Nephron (organoid): Measurements from ENCODE around the gene ZMYND8.

Source experiments
- H3K27ac Mint-ChIP-seq, 3 experiments: 2 replicates each; pipeline ENCODE4 v1.8.0; 2020; ENCODE audit warnings: mixed read lengths in 3 of 3, mild to moderate bottlenecking in 2 of 3, moderate library complexity in 1 of 3
- H3K27me3 Mint-ChIP-seq: 2 replicates; pipeline ENCODE4 v1.8.0; 2021; ENCODE audit warnings: low read depth, mild to moderate bottlenecking, moderate library complexity, mixed read lengths
- H3K36me3 Mint-ChIP-seq: 2 replicates; pipeline ENCODE4 v1.8.0; 2020; ENCODE audit warnings: low read depth, mixed read lengths
- H3K4me1 Mint-ChIP-seq: 2 replicates; pipeline ENCODE4 v1.8.0; 2020; ENCODE audit warnings: mixed read lengths
- H3K4me3 Mint-ChIP-seq, 3 experiments: 2 replicates each; pipeline ENCODE4 v1.8.0; 2020; ENCODE audit warnings: mild to moderate bottlenecking in 3 of 3, mixed read lengths in 3 of 3, moderate library complexity in 2 of 3
- H3K9me3 Mint-ChIP-seq: 2 replicates; pipeline ENCODE4 v1.8.0; 2020; ENCODE audit warnings: mixed read lengths
- TF ChIP-seq, protein P1 (sequence below), 3 experiments: fragments of 200-600 bp; sonication (generic); IDR thresholded peaks; one replicate each; pipeline ENCODE4 v1.5.0; 2021; ENCODE audit warnings: antibody characterized with exemption in 3 of 3; ENCODE audit not compliant: unreplicated experiment in 3 of 3

ZMYND8 gene

DNA sequence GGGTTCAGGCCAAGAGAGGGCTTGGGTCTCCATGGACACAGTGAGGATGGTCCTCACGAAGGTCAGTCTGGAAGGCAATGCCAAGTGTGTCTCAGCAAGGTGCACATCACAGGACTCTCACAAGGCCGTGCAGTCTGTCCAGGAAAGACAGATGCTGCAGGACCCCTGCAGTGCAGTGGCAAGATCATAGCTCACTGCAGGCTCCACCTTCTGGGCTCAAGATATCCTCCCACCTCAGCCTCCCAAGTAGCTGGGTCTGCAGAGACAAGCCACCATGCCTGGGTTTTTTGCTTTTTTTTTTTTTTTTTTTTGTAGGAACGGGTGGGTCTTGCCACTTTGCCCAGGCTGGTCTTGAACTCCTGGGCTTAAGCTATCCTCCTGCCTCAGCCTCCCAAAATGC lies 26.4 kb downstream of the ZMYND8 start:
- H3K4me3 Mint-ChIP-seq: no peak overlapping the region
- no peaks in the 10 kb centered on the region for H3K9me3 Mint-ChIP-seq
- H3K27me3 Mint-ChIP-seq: no peaks in the 10 kb centered on the region
- TF ChIP-seq, protein P1, sequence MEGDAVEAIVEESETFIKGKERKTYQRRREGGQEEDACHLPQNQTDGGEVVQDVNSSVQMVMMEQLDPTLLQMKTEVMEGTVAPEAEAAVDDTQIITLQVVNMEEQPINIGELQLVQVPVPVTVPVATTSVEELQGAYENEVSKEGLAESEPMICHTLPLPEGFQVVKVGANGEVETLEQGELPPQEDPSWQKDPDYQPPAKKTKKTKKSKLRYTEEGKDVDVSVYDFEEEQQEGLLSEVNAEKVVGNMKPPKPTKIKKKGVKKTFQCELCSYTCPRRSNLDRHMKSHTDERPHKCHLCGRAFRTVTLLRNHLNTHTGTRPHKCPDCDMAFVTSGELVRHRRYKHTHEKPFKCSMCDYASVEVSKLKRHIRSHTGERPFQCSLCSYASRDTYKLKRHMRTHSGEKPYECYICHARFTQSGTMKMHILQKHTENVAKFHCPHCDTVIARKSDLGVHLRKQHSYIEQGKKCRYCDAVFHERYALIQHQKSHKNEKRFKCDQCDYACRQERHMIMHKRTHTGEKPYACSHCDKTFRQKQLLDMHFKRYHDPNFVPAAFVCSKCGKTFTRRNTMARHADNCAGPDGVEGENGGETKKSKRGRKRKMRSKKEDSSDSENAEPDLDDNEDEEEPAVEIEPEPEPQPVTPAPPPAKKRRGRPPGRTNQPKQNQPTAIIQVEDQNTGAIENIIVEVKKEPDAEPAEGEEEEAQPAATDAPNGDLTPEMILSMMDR (IDR thresholded peaks at IDR 0.05; ENCODE audit: unreplicated experiment in 3 of 3): no peak
- peak overlapping the region; percentile 17 to 57 (median 53) for H3K27ac Mint-ChIP-seq
- H3K4me1 Mint-ChIP-seq: peaks cover 56% of the 10 kb centered on the region
- H3K36me3 Mint-ChIP-seq: peaks cover 51% of the 10 kb centered on the region

DNA sequence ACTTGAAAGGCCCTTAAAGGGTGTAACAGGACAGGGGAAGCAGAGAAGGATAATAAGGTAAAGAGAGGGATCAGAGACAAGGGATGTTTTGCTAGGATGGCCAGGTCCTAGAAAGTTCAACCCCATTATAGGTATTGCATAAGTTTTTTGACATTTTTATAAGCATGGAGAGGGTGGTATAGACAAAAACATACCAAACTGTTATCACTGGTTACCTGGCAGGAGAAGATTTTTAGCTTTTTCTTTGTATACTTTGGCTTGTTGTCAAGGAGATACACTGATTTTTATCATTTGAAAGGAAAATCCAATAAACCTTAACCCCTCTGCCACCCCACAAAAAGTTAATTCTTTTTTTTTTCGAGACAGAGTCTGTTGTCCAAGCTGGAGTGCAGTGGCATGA lies 28.4 kb downstream of the ZMYND8 start:
- TF ChIP-seq, protein P1 (IDR thresholded peaks at IDR 0.05; ENCODE audit: unreplicated experiment in 3 of 3): no peak
- peak overlapping the region; percentile 34 to 73 (median 53) for H3K27ac Mint-ChIP-seq
- H3K36me3 Mint-ChIP-seq: peaks cover 48% of the 10 kb centered on the region
- no peaks in the 10 kb centered on the region for H3K27me3 Mint-ChIP-seq
- peaks cover 54% of the 10 kb centered on the region for H3K4me1 Mint-ChIP-seq
- H3K4me3 Mint-ChIP-seq: no peak overlapping the region
- H3K9me3 Mint-ChIP-seq: no peaks in the 10 kb centered on the region

DNA sequence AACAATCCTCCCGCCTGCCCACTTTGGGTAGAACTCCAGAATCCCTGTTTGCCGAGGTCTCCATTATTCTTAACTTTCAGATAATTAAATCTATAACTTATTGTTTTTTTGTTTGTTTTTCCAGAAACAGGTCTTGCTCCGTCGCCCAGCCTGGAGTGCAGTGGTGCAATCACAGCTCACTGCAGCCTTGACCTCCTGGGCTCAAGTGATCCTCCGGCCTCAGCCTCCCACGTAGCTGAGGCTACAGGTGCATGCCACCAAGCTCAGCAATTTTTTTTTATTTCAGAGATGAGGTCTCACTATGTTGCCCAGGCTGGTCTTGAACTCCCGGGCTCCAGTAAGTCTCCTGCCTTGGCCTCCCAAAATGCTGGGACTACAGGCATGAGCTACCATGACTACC lies 28.8 kb downstream of the ZMYND8 start:
- Mint-ChIP-seq H3K4me1 (peaks cover 49% of the 10 kb centered on the region), H3K36me3 (peaks cover 44% of the 10 kb centered on the region), H3K4me3 (no peak overlapping the region), H3K27me3 (no peaks in the 10 kb centered on the region), H3K27ac (peak overlapping the region; percentile 34 to 73 (median 53)), H3K9me3 (no peaks in the 10 kb centered on the region)
- TF ChIP-seq, protein P1 (IDR thresholded peaks at IDR 0.05; ENCODE audit: unreplicated experiment in 3 of 3): no peak

- TF ChIP-seq, protein P1 (IDR thresholded peaks at IDR 0.05; ENCODE audit: unreplicated experiment in 3 of 3): no peak
- H3K27ac Mint-ChIP-seq: peak overlapping the region; percentile 61 to 81 (median 81)
- peaks cover 37% of the 10 kb centered on the region for H3K36me3 Mint-ChIP-seq
- no peaks in the 10 kb centered on the region for H3K27me3 Mint-ChIP-seq
- no peaks in the 10 kb centered on the region for H3K9me3 Mint-ChIP-seq
- H3K4me3 Mint-ChIP-seq: no peak overlapping the region
- peaks cover 46% of the 10 kb centered on the region for H3K4me1 Mint-ChIP-seq
These were observed 29.7 kb downstream of the ZMYND8 start for GRCh38 chr20:47326658-47327268.

DNA sequence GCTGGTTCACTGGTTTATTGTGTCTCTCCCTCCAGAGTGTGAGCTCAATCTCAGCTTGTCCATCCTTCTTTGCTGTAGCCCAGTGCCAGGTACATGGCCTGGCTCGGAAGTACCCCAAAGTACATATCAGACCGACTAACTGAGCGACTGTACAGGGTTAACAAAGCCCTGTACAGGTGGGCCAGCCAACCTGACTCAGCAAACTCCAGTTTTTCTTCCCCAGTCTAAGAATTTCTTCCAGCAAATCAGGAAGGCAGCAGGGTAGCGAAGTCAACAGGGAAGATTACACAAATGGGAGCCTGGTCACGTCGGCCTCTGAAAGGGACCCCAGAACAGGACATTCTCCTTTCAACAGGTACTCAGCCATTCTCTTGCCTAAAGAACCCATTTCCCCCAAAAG lies 31.3 kb downstream of the ZMYND8 start:
- Mint-ChIP-seq H3K36me3 (peaks cover 22% of the 10 kb centered on the region), H3K9me3 (no peaks in the 10 kb centered on the region)

More for the DNA sequence above, 31.3 kb downstream of the ZMYND8 start:
- TF ChIP-seq, protein P1 (IDR thresholded peaks at IDR 0.05; ENCODE audit: unreplicated experiment in 3 of 3): no peak
- Mint-ChIP-seq H3K4me3 (no peak overlapping the region), H3K4me1 (peaks cover 43% of the 10 kb centered on the region), H3K27me3 (no peaks in the 10 kb centered on the region), H3K27ac (peak overlapping the region; percentile 23 to 65 (median 64))
